Superior temporal gyrus (tissue), 1 donor: ENCODE measurements around the gene KRT222.

Experiments used
- DNase-seq: peaks from one replicate; pipeline ENCODE4 v3.0.0-alpha.2; 2016; ENCODE audit errors: extremely low spot score

The KRT222 gene

DNA sequence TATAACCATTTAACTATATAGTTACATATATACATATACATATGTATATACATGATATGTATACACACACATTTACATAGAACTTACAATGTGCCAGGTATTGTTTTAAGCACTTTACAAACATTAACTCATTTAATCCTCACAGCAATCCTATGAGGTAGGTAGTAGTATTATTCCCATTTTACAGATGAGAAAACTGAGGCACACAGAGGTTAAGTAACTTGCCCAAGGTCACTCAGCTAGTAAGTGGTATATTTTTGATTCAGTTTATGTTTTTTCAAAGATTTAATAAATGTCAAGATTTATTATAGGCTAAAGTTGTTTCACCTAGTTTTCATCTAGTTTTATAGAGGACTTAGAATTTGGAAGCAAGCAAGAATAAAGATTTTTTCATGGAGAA, 6.6 kb downstream of the KRT222 start:
- DNase-seq, result no peak

DNA sequence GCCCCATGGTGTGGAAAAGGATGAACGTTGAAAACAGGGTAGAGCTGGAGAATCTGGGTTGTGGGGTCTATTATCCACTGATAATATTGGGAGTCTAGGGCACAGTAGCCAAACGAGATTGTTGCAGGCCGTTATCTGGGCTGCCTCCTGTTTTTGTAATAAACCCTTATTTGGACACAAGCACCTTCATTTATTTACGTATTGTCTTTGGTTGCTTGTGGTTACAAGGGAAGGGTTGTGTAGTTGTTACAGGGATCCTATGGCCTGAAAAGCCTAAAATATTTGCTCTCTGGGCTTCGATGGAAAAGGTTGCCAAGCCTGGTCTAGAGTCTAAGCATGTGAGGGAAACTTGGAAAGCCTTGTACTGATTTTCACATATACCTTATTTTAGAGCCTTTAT, 13.0 kb downstream of the KRT222 start:
- DNase-seq, result no peak

DNA sequence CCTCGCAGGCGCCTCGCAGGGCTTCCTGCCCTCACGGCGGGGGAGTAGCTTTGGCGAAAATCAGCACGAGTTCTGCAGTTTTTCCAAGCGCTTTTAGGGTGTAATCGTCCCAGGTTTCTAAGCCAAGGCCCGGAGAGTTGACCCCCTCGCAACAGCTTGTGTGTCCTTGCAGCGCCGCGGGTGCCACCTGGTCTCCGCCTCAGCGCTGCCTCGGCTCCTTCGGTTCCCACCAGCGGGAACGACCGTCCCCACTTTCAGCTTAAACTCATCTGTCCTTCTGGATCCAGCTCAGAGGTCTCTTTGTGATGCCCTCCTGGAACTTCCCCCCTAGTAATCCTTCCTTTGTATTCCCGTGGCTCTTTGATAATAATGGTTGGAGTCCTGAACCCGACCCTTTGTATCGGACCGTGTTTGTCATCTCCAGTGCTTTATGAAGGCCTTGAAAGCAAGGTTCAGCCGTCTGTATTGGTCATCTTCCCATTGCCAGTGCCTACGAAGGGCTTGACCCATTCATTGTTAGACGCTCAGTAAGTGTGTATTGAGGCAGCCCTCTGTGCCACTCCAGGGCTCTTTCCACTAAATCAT, 16.5 kb downstream of the KRT222 start:
- peak; percentile 69 for DNase-seq

DNA sequence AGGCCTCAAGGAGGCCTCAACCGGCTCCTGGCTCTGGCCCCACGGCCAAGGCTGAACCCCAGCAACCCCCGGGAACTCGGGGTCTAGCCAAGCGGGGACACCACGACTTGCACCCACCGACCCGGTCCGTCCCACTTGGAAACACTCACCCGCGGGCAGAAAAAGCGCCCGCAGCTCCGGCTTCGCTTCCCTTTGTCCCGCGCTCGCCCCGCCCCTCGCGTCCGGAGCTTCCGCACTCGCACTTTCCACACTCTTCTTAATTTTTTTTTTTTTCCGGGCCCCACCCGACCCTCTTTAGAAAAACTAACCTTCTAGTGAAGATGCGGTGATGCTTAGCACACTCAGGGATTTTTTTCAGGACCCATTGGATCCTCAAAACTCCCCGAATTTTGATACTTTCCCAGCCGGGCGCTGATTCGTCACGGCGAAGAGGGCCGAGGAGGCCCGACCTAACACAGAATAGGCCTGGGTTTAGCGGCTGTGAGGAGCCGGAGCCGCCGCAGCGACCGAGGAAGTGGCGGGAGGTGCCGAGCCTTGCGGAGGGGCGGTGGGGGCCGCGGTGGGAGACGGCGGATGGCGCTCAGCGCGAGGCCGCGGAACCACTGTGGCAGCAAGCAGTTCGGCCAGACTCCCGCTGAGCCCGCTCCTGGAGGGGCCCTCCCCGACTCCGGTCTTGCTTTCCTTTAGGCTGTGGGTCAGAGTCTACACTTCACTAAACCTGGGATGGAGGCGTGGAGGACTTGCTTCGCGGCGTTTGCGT, 17.2 kb downstream of the KRT222 start, which contains the start of gene SMARCE1:
TSS of gene SMARCE1 (minus strand) at position 195 of the 760 bp plus-strand sequence. CDS start 2,016 bp downstream, outside the sequence.
- peak; percentile 81 for DNase-seq

DNA sequence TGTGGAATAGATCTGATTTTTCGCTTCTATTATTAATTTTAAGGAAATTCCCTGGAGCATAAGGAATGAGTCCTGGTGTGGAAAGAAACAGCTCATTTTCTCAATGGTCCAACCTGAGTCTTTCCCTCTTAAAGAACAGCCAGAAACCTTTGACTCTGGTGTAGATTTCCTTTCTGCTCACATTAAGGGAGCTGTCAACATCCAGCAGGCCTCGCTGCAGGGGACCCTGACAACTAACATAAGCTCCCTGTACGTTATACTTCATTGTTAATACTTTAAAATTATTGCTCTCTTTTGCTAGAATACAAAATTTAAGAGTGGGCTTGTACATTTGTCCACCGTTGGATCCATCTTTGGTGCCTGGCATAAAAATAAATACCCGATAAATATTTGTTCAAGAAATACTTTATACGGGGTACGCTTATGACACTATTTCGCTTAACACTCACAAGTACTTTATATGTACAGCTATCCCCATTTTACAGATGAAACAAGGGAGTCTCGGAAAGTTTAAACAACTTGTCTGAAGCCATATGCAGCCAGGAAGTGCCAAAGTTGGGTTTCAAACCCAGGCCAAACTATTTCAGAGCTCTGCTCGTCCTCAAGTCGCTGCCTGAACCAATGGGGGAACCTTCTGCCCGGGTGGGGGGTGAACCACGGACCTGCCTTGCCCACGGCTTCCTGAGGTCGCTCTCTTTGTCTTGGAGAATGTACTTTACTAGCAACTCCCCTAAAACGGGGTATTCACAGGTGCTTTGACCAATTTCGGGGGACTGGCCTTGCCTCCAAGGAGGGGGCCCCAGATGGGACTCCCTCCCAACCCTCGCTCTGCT, 18.0 kb downstream of the KRT222 start:
- no peak for DNase-seq

DNA sequence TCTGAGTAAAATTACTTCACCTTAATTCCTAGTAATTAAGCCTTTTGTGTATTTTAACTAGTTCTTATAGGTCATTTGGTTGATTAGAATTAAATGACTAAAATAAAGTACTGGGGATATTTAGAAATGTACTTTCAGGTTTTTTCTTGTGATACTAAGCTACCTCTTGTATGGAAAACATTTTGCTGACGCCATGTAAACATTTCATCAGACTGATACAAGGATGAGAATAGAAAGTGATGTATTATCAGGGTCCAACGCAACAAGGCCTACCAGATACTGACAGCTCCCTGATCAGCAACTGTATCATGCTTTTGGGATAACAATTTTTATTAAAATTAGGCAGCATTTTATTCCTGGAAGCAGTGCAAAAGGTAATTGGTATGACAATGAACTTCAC, 19.0 kb downstream of the KRT222 start:
- no peak for DNase-seq

DNA sequence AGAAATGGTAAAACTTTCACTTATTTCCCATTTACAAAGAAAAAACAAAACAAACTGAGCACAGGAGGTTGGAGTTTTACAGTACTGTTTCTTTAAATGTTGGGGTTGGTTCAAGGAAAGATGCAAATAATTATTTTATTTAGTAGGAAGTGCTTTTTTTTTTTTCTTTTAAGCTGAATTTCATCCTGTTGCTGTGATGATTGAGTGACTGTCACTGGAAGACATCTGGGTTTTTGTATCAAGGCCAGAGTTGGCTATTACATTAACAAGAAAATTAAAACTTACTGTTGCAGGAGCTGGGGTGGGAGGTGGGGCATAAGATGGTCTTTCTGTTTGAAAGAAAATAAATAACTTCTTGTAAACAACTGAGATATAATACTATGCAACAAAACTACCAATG, 19.7 kb downstream of the KRT222 start:
- DNase-seq, result no peak

DNA sequence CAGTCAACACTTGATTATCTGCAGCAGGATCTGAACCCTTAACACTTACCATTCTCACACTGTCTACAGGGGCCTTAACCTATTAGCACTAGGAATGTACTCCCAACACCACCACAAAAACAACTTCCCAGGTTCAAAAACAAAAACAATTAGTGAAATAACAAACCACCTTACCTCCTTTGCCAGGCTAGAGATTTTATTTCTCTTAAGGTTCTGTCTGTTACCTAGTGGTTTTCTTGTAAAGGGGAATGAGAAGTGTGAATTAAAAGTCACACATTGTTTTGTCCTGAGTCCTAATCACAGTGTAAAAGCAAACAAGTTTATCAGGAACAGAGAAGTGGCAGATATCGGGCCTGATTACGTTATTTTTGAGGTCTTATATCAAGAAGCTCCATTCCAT, 27.0 kb downstream of the KRT222 start:
- DNase-seq, result no peak

DNA sequence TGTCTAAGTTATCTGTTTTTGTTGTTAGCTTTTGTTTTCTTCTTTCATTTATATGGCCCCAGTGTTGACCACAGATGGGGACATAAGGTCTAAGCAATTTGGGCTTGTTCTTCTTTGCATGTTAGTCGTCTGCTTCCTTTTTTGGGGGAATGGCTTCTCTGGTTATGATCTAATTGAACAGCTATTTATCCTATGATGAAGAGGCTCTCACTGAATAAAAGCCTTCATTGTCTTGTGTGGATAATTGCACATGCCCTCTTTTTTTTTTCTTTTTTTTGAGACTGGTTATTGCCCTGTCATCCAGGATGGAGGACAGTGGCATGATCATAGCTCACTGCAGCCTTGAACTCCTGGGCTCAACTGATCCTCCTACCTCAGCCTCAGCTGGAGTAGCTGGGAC, 31.1 kb downstream of the KRT222 start:
- DNase-seq, result no peak

DNA sequence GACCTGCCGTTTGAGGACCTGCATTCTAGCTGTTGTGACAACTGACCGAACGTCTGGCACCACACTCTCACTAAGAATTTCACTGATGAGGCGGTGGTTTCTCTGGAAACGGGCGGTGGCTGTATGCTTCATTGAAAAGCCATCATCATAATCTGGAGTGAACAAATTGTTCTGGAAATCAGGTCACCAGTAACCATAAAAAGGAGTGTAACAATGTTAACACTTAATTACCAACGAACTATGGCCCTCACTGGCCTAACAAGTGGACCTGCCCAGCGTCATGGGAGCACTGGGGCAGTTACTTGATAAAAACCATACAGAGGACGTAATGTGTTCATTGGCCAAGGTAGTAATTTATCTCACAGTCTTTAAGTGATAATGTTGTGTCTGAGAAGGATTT, 32.8 kb downstream of the KRT222 start:
- no peak for DNase-seq

DNA sequence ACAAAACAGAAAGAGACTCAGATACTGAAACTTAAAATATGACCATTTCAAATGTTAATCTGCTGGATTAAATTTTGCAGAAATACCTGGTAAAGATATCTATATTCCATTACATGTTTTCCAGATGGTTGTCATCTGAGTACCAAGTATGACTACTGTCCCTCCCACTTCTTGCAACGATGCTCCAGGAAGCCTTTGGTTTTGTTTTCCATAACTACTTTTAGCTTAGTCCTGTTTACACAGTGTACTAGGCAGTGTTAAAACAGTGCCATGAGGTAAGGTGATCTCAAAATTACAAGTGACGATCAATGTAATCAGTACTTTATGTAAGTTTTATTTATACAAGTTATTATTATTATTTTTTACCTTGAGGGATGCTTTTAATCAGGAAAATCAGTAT, 35.1 kb downstream of the KRT222 start:
- DNase-seq, result no peak

DNA sequence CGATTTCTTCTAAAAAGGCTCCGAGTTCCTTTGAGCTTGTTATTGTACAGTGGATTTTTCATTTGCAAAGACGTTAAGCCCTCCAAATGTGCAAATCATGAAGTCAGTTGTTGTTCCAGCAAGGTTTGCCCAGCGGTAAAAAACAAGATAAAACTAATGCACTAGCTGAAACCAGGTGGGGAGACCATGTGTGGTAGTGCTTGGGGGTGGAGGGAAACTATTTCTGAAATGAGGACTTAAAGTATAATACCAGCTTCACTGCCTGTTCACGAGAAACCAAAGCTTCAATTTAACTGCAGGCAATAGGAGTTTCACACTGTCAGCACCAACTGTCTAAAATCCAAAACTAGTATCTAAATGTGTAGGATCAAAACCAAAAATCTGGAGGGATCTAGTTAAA, 39.7 kb downstream of the KRT222 start:
- peak; percentile 20 for DNase-seq

DNA sequence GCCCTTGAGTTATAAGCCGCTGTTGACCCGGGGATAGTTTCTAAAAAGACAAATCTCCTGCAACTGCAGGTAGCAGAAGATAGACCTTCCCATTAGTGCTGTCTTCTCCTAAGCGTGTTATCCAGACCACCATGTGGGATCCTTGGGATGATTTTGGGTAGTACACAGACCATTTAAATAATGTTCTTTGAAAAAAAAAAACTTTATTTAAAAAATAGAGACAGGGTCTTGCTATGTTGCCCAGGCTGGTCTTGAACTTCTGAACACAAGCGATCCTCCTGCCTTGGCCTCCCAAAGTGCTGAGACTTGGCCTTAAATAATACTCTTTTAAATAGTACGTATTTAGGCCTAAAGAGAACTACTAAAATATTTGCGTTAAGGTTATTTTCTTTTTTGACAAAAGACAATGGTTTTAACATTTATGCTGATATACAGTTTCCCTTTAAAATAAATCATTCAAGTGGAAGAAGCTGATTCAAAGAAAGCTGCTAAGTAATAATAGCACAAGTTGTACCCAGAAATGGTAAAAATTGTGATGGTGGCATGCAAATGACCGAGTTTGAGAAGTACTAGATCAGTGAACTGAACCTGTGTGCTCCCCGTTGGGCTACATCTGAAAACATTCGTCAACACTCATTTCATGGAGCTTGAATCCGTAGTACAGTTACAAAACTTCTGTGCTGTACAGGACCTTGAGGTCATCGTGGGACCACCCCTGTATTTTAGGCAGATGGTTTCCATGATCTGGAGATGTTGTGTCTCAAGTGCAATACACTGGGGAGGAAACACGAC, 41.4 kb downstream of the KRT222 start:
- no peak for DNase-seq

DNA sequence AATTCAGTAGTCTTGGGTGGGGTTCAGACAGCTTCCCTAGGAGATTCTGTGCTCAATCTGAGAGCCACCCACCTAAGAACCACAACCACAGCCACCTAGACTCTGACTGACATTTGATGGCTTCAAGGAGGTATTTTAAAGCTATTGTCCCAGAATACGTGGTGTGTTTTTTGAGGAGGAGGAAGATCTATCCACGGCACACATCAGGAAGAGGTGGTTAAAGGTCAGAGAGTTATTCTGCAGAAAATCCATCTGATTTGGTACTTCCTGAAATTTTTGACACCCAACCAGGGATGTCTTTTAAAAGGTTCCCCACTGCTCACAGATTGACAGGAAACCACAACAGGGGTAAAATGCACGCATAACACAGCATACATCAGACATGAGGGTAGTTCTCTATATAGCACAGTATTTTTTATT, 42.5 kb downstream of the KRT222 start:
- no peak for DNase-seq

DNA sequence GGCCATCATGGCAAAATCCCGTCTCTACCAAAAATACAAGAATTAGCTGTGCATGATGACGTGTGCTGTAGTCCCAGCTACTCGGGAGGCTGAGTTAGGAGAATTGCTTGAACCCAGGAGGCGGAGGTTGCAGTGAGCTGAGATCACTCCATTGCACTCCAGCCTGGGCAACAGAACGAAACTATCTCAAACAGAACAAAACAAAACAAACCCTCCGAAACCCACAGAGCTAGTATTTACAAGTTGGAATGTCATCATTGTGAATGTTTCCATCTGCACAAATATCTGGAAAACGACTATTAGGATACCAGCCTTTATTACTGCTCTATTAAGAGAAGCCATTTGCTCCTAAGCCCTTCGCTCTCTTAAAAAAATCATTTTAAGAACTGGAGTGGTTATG, 43.4 kb downstream of the KRT222 start:
- no peak for DNase-seq

DNA sequence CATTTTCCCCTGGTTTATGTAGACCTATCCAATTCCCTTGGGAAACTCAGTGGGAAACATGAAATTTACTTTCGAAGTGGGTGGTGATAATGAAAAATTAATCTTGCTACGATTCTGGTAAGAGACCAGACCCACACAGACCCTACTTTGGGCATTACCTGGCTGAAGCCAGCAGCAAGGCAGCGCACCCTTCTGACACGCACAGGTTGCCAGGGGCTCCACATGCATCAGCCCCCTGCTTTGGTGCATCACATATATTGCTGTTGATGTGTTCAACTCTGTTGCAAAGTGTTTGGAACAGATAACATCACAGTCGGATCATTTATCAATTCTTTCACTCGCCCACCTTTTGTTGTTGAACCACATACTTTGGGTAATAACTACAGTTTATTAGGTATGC, 44.0 kb downstream of the KRT222 start:
- no peak for DNase-seq

DNA sequence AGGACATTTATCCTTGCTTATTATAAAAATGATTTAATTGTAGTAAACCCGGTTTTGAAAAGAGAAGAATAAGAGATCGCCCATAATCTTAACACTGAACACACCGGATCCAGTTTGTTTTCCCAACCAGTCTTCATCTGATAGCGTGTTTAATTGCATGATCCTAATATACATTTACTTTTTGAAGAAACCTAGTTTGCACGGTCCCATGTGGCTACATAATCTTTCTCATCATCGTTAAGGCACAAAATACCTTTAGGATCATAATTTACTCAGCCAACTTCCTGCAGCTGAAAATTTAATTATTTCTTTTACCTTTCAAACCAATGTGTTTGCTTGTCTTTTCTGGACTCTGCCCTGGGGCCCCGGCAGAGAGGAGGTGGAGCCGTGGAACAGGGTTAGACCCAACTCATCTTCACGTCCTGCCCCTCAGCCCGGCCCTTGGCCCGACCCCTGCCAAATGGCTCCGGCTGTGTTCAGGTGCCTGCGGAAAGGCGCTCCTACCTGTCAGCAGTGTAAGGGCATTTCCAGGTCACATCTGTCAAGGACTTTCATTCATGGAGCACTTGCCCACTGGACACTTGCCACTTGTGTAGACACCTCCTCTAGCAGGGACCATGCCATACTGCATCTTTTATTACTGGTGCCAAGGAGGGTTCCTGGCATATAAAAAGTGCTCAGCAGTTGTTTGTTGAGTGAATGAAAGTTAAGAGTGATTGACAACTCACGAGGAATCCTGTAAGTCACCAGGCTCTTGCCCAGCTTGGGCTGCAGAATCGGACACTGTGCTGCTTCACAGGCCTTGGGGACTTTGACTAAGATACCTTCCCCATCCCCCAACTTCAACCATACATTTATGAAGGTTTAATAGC, 46.0 kb downstream of the KRT222 start:
- no peak for DNase-seq

DNA sequence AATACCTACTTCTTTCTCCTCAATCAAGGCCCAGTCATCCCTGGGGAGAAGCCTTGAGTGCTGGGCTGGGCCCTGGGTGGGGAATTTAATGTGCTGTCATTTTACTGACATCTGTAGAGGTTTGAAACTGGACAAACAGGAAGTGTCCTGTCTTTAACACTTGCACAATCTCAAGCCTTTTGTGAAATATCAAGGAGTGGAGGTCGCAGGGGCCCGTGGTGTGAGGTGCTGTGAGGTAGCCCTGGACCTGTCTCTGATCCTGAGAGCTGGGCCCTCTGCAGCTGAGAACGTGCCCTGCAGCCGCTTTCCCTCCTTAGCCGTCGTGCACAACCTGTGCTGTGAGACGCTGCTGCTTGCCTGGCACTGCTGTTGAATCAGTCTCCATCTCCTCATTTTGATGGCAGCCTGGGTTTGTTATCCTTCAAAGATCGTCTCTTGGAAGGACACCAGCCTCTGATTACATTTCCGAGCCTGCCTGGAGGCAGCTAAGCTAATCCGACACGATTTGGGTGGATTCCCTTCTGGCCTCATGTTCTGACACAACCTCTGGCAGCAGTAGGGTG, 47.2 kb downstream of the KRT222 start:
- no peak for DNase-seq

DNA sequence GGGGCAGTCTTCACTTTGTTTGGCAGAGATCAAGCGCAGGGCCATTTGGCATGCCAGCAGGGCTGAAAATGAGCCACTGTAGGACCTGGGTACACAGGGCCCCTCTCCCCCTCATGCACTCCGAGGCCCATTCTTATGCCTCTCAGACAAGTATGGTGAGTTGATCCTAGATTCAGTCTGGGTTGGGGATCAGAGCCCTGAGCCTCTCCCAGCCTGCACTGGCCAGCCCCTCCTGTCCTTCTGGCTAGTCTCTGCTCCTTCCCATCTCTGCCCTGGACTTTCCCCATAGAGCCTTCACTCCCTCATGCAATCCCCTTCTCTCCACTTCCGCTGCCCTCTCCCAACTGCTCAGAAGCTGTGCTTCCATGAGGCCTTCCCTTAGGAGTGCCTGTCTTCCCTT, 48.4 kb downstream of the KRT222 start:
- no peak for DNase-seq

DNA sequence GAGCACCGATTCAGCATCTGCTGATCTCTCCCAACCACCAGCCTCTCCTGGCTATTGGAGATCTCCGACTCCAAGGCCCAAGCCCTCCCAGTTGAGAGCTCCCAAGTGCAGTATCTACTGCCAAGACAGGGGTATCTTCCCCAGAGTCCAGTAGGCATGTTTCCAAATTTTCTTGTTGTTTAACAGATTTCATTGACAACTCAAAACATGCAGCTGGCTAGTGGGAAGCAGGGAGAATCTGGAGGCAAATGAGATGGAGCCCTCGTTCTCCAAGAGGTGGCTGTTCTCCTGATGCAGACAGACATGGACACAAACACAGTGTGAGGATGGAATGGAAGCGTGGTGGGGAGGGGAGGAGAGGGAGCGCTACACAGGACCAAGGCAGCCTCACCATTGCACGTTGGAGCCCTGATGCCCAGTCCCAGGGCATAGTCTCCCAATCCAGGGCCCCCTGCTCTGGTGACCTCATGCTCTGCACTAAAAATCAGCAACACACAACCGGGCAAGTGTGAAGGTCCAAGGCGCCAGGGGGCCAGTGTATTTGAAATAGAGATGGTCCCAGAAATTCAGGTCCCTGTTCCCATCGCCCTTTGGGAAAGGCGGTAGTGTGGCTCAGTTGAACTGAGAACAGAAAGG, 49.0 kb downstream of the KRT222 start:
- no peak for DNase-seq
